IMR-90 (cell line): ENCODE data around the gene EXOC1L. TPM values are rescaled to one million over a fixed set of nuclear protein-coding genes. Genes with fewer than 3 reads are reported as not detected.

Source experiments
- ATAC-seq: fragments of 200-7000 bp; cut with Tn5 transposase; 2 replicates; pipeline ENCODE4 v1.9.1; 2020; ENCODE audit warnings: low read depth, mild to moderate bottlenecking, moderate library complexity
- BruUV-seq: library from RNA; stranded (reverse); fragments of 400-500 nt; replicated peaks from 2 replicates; lab custom pipeline; 2021; lab: Mats Ljungman, UMichigan
- CTCF ChIA-PET: fragments of 300-600 bp; formaldehyde crosslinking; extraction: SDS; loops from one replicate; lab custom pipeline; 2021; ENCODE audit warnings: antibody characterized with exemption; lab: Yijun Ruan, JAX
- POLR2A ChIA-PET: fragments of 300-600 bp; sonication (Branson Sonifier 250); formaldehyde crosslinking; loops from one replicate; lab custom pipeline; 2022; ENCODE audit warnings: antibody characterized with exemption; ENCODE audit not compliant: unreplicated experiment; lab: Charles Lee
- DNase-seq: peaks from one replicate; pipeline ENCODE4 v3.0.0; 2013
- H2AFZ ChIP-seq: replicated peaks from 2 replicates; pipeline ENCODE3; 2013; ENCODE audit warnings: low read length, mild to moderate bottlenecking; ENCODE audit not compliant: poor library complexity
- H2AK5ac ChIP-seq: 2 replicates; pipeline ENCODE4 v1.6.1; 2013; ENCODE audit warnings: low read depth, low read length, inconsistent platforms
- H2AK9ac ChIP-seq: replicated peaks from 2 replicates; pipeline ENCODE3; 2013; ENCODE audit warnings: mild to moderate bottlenecking, low read depth, low read length, moderate library complexity; ENCODE audit not compliant: poor library complexity
- H2BK120ac ChIP-seq: 2 replicates; pipeline ENCODE4 v1.6.1; 2013; ENCODE audit warnings: low read depth, low read length, inconsistent platforms
- H2BK15ac ChIP-seq: 3 replicates; pipeline ENCODE4 v1.6.1; 2013; ENCODE audit warnings: low read depth, low read length, inconsistent platforms
- H2BK20ac ChIP-seq: 2 replicates; pipeline ENCODE4 v1.6.1; 2013; ENCODE audit warnings: low read depth, mild to moderate bottlenecking, inconsistent platforms, low read length, moderate library complexity
- H2BK5ac ChIP-seq: 2 replicates; pipeline ENCODE4 v1.6.1; 2013; ENCODE audit warnings: mild to moderate bottlenecking, low read depth, low read length, inconsistent platforms; ENCODE audit not compliant: poor library complexity, severe bottlenecking
- H3K14ac ChIP-seq: replicated peaks from 2 replicates; pipeline ENCODE4 v1.6.1; 2013; ENCODE audit warnings: low read depth, low read length, inconsistent platforms
- H3K18ac ChIP-seq: 2 replicates; pipeline ENCODE4 v1.6.1; 2013; ENCODE audit warnings: low read depth, low read length, control low read depth
- H3K23ac ChIP-seq: 2 replicates; pipeline ENCODE4 v1.6.1; 2013; ENCODE audit warnings: low read depth, low read length, inconsistent platforms
- H3K27ac ChIP-seq: 2 replicates; pipeline ENCODE4 v1.5.1; 2013; ENCODE audit warnings: mild to moderate bottlenecking, control low read depth, low read length; ENCODE audit not compliant: insufficient read depth
- H3K27me3 ChIP-seq: 2 replicates; pipeline ENCODE4 v1.6.1; 2013; ENCODE audit warnings: low read length; ENCODE audit not compliant: control insufficient read depth, insufficient read depth
- H3K36me3 ChIP-seq: 2 replicates; pipeline ENCODE4 v1.6.1; 2013; ENCODE audit warnings: low read length, mixed read lengths; ENCODE audit not compliant: control insufficient read depth, insufficient read depth
- H3K4ac ChIP-seq: 2 replicates; pipeline ENCODE4 v1.6.1; 2013; ENCODE audit warnings: low read depth, low read length, inconsistent platforms
- H3K4me1 ChIP-seq: 2 replicates; pipeline ENCODE4 v1.6.1; 2013; ENCODE audit warnings: low read length, mixed read lengths; ENCODE audit not compliant: control insufficient read depth, insufficient read depth
- H3K4me2 ChIP-seq: 2 replicates; pipeline ENCODE4 v1.6.1; 2013; ENCODE audit warnings: low read depth, mild to moderate bottlenecking, control low read depth, low read length, moderate library complexity
- H3K4me3 ChIP-seq: 2 replicates; pipeline ENCODE4 v1.5.1; 2013; ENCODE audit warnings: low read depth, mild to moderate bottlenecking, control low read depth, low read length, moderate library complexity; ENCODE audit not compliant: insufficient read depth
- H3K56ac ChIP-seq: 2 replicates; pipeline ENCODE4 v1.6.1; 2013; ENCODE audit warnings: low read length, inconsistent platforms; ENCODE audit not compliant: insufficient read depth; ENCODE audit errors: extremely low read depth
- H3K79me1 ChIP-seq, 2 experiments: 2 replicates each; pipeline ENCODE4 v1.6.1; 2013; ENCODE audit warnings: low read length in 2 of 2, inconsistent platforms in 1 of 2, low read depth in 1 of 2
- H3K9ac ChIP-seq: 2 replicates; pipeline ENCODE4 v1.6.1; 2013; ENCODE audit warnings: low read depth, low read length, control low read depth
- H3K9me1 ChIP-seq: 2 replicates; pipeline ENCODE4 v1.6.1; 2013; ENCODE audit warnings: low read length, inconsistent platforms; ENCODE audit not compliant: insufficient read depth
- H3K9me3 ChIP-seq: 2 replicates; pipeline ENCODE4 v1.6.1; 2013; ENCODE audit warnings: low read length; ENCODE audit not compliant: control insufficient read depth, insufficient read depth
- H4K20me1 ChIP-seq: 2 replicates; pipeline ENCODE4 v1.6.1; 2013; ENCODE audit warnings: low read length, inconsistent platforms; ENCODE audit not compliant: insufficient read depth
- H4K5ac ChIP-seq: 2 replicates; pipeline ENCODE4 v1.6.1; 2013; ENCODE audit warnings: mild to moderate bottlenecking, low read depth, low read length, control low read depth
- H4K8ac ChIP-seq, 2 experiments: 2 replicates each; pipeline ENCODE4 v1.6.1; 2013; ENCODE audit warnings: low read depth in 2 of 2, low read length in 2 of 2, control low read depth in 1 of 2, inconsistent platforms in 1 of 2
- H4K91ac ChIP-seq: 2 replicates; pipeline ENCODE4 v1.6.1; 2013; ENCODE audit warnings: low read depth, low read length, inconsistent platforms; ENCODE audit not compliant: insufficient read depth
- CEBPB ChIP-seq: IDR thresholded peaks from 2 replicates; pipeline ENCODE4 v1.6.1; 2012; ENCODE audit warnings: low read depth, low read length, improper control_type of control experiment
- FOS ChIP-seq: fragments of 150-350 bp; IDR thresholded peaks from 2 replicates; pipeline ENCODE4 v1.6.1; 2016; ENCODE audit warnings: low read depth, low read length
- MAFK ChIP-seq: IDR thresholded peaks from 2 replicates; pipeline ENCODE4 v1.6.1; 2012; ENCODE audit warnings: low read depth, low read length, improper control_type of control experiment
- MXI1 ChIP-seq: IDR thresholded peaks from 2 replicates; pipeline ENCODE4 v1.6.1; 2012; ENCODE audit warnings: low read depth, mild to moderate bottlenecking, low read length, moderate library complexity, borderline replicate concordance
- POLR2A ChIP-seq: IDR thresholded peaks from 2 replicates; pipeline ENCODE4 v1.6.1; 2012; ENCODE audit warnings: mild to moderate bottlenecking, low read depth, low read length
- WGBS, 2 experiments: methylation state at CpG; one replicate each; pipeline versions ENCODE4 v1.1.5 to v1.1.7; 2013; ENCODE audit warnings: missing lambda C conversion rate in 2 of 2; ENCODE audit not compliant: insufficient read length in 1 of 2; ENCODE audit errors: extremely low coverage in 2 of 2; 5-methylcytosine and 5-hydroxymethylcytosine counted together
- dilution Hi-C: fragments of 300-500 bp; cut with HindIII; formaldehyde crosslinking; loops from one replicate; pipeline ENCODE4 v1.14.3; 2018; ENCODE audit warnings: low sequenced_read_pairs; ENCODE audit not compliant: unreplicated experiment
- in situ Hi-C: fragments of 300-500 bp; cut with MboI; formaldehyde crosslinking; loops from 3 replicates; pipeline ENCODE4 v1.14.3; 2019; ENCODE audit warnings: low sequenced_read_pairs, inconsistent platforms, mixed read lengths
- intact Hi-C: fragments of 100-400 bp; cut with micrococcal nuclease; formaldehyde crosslinking; loops from 2 replicates; pipeline ENCODE4 v1.10.0; 2022
- polyA plus RNA-seq, 3 experiments: library from polyadenylated mRNA; depleted of rRNA; stranded (reverse); fragments of >200 nt; gene quantifications; 2 replicates each; pipeline ENCODE4 v1.2.3, GENCODE V29; 2012; ENCODE audit warnings: low replicate concordance in 1 of 3
- total RNA-seq: library from RNA; depleted of rRNA; stranded (reverse); fragments of >200 nt; gene quantifications from 2 replicates; pipeline ENCODE4 v1.2.3, GENCODE V29; 2012

The EXOC1L gene
- total and polyA plus RNA-seq, 2 of the 4 experiments (the other 2 are of a cell fraction): not detected

DNA sequence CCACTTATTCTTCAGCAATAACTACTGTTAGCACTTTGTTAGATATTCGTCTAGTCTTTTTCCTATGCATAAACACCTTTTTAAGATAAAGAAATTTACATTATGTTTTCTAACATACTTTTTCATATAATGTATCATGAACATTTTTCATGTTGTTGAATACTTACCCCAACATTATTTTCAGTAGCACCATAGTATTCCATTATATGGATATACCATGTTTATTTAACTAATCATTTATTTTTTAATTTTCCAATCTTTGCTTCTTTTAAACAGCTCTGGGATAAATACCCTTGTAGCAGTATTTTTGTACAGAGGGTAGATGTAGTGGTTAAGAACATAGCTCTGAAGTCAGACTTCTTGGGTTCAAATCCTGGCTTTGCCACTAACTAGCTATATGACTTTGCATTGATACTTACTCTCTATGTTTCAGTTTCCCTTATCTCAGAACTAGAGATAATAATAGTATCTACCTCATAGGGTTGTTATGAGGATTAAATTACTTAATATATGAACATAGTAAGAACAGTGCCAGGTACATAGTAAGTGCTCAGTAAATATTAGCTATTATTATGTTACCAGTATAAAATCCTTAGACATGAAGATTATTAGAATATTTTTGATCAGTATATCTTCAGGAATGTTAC is 45.1 kb downstream of the EXOC1L start (continued):
- TF ChIP-seq MXI1: no peak

DNA sequence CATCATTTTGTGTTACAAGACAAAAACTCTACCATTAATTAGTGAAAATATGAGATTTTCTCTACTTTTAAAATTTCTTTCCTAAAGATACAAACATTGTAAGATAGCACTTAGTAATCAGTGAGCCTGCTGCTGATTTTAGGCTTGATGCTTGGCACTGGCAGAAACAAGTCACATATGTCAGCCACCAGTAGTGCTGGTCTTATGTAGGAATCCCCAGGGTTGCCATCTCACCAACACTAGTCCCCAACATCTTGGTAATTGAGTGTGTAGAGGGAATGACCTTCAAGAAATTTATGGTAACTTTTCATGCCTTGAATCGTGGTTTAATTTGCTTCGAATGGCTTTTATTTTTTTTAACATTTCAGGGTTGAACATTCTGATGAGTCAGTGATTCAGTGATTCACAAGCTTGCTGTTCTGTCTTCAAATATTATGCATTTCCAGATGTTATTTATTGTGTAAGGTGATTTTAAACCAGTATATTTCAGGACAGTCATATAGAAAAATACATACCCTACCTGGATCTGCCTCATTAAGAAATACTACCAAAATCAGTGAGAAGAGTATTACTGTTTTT is 45.7 kb downstream of the EXOC1L start:
- in situ Hi-C loops: loop anchor here (25.0 kb wide), 1 partner anchor 453 kb away; no protein-coding TSS in a partner anchor
- H2BK15ac ChIP-seq: peak overlapping the region; percentile 45; the same call in 1 of the 3 replicates
- H3K56ac ChIP-seq: no peak overlapping the region
- BruUV-seq: no TSS peak
- H3K27ac ChIP-seq: peak overlapping the region; percentile 75; the same call in 1 of the 2 replicates
- H3K14ac ChIP-seq: peak overlapping the region; percentile 67; the same call in 1 of the 2 replicates
- no peak overlapping the region; the same call in 1 of the 2 replicates for H4K5ac ChIP-seq
- peak overlapping the region; percentile 92 for H3K4me2 ChIP-seq
- H3K36me3 ChIP-seq: peaks cover 15% of the 10 kb centered on the region
- H3K9me3 ChIP-seq: no peaks in the 10 kb centered on the region
- 0 out of 2 replicates have a peak overlapping the region, but pooled peaks have one; percentile 18 for H2AK5ac ChIP-seq
- intact Hi-C loops: loop anchor here (5.0 kb wide), 2 partner anchors 418 to 518 kb away; partner anchors contain the start of gene SRD5A3
- peaks cover 2% of the 10 kb centered on the region; the same call in 1 of the 2 replicates for H3K9me1 ChIP-seq
- peak; percentile 52 for ATAC-seq
- H3K9ac ChIP-seq: 0 out of 2 replicates have a peak overlapping the region, but pooled peaks have one; percentile 32
- no peak overlapping the region for H2AK9ac ChIP-seq
- peaks cover 2% of the 10 kb centered on the region; the same call in 1 of the 2 replicates for H3K4me1 ChIP-seq
- H3K23ac ChIP-seq: no peak overlapping the region
- DNase-seq: peak; percentile 71
- no peaks in the 10 kb centered on the region for H4K20me1 ChIP-seq
- 0 out of 4 replicates have a peak overlapping the region, but pooled peaks of 1 of the 2 experiments have one; percentile 19 for H4K8ac ChIP-seq
- peak overlapping the region; percentile 90 for H2BK5ac ChIP-seq
- H2AFZ ChIP-seq: peak overlapping the region; percentile 69
- H3K18ac ChIP-seq: peak overlapping the region; percentile 48; the same call in 1 of the 2 replicates
- dilution Hi-C loops: no loop called here
- peak overlapping the region; percentile 53 for H4K91ac ChIP-seq
- H3K27me3 ChIP-seq: no peaks in the 10 kb centered on the region
- 0 out of 2 replicates have a peak overlapping the region, but pooled peaks have one; percentile 28 for H2BK120ac ChIP-seq
- peak overlapping the region; percentile 58; the same call in 1 of the 2 replicates for H3K4ac ChIP-seq
- H3K4me3 ChIP-seq: no peak overlapping the region
- ChIA-PET CTCF (interaction anchor here (1.5 kb wide), 1 partner anchor 84 kb away, joined by 6 read pairs; the partner anchor contains the start of gene CEP135), POLR2A (interaction anchor here (0.5 to 1.0 kb wide), 3 partner anchors 11 to 971 kb away, joined by 3 to 5 read pairs (median 4); no protein-coding TSS in a partner anchor)
- peak; percentile 96 for TF ChIP-seq MAFK
- TF ChIP-seq FOS: peak; percentile 68
- TF ChIP-seq CEBPB: peak; percentile 31; the same call in 1 of the 2 replicates
- no peak for TF ChIP-seq POLR2A
- WGBS, 2 experiments: no CpG with 5 or more reads among the region's 2 CpGs
- H2BK20ac ChIP-seq: no peak overlapping the region
- H3K79me1 ChIP-seq: peaks cover 0 to 20% of the 10 kb centered on the region in 2 experiments; a peak in 3 of 4 replicates
